ENCODE measurements around the gene PALLD.

GRCh38 chr4:168511780-168512489, 15.1 kb downstream of the PALLD start:
- no peak for TF ChIP-seq CTCF (IDR thresholded peaks at IDR 0.05; ENCODE audit: extremely low read depth in 1 of 2, insufficient read depth in 1 of 2, low read depth in 1 of 2, low read length in 2 of 2)
- TF ChIP-seq POLR2AphosphoS5 (IDR thresholded peaks at IDR 0.05; ENCODE audit: insufficient read depth, low read depth, low read length) = no peak
- no peak for TF ChIP-seq POLR2A (IDR thresholded peaks at IDR 0.05; ENCODE audit: low read depth, low read length)
- no peak for TF ChIP-seq EZH2 (IDR thresholded peaks at IDR 0.05; ENCODE audit: borderline replicate concordance, low read depth, low read length, severe bottlenecking)
- no peak for TF ChIP-seq MAX (IDR thresholded peaks at IDR 0.05; ENCODE audit: insufficient read depth, insufficient read length)
- TF ChIP-seq JUN (IDR thresholded peaks at IDR 0.05; ENCODE audit: borderline replicate concordance, insufficient read depth, insufficient read length, low read depth) = no peak
- TF ChIP-seq FOS (IDR thresholded peaks at IDR 0.05; ENCODE audit: borderline replicate concordance, insufficient read depth, low read length) = no peak
- no peak for TF ChIP-seq GATA2 (IDR thresholded peaks at IDR 0.05; ENCODE audit: insufficient read depth, insufficient read length, low read depth, low read length)
- TF ChIP-seq MYC (IDR thresholded peaks at IDR 0.05; ENCODE audit: low read depth, low read length) = no peak

Measured in endothelial cell of umbilical vein (primary cell).